ENCODE data around the gene PTPRN2. TPM values are rescaled to one million over a fixed set of nuclear protein-coding genes. Genes with fewer than 3 reads are reported as not detected.
A peak's percentile ranks its signal among the peaks of the same experiment; 100 is the strongest.

PTPRN2 gene
- polyA plus RNA-seq, 3 donors, result 6.8 to 7.9 (median 7.2) TPM

DNA sequence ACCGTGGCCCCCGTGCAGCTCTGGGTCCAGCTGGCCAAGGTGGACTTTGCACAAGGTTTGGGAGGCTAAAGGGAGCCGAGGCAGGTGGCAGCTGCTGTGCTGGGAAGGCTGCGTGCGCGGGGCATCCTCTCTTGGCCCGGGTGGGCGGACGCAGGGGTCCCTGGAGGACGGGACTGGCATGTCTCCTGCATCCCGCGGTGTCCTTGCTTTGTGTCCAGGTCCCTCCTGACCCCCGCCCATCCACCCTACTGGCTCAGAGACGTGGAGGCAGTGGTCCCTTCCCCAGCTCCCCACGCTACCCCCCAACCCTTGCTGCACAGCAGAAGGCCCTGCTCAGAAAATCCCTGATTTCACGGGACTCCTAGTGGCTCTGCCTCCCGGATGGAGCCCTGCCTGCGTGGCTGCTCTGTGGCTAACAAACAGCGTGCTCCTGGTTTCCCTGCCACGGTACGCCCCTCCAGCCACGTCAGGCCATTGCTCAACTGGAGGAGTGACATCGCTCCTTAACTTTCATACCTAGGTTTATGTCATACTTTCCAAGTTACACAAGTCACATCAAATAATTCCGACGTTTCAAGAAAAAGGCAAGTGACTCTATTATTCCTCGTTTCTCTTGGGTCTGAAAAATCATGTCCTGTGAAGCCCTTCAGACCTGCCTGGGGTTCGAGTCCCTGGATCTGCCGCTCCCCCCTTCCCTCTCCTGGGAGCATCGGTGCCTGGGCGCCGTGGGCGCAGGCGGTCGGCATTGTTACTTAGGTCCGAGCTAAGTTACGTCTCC, 829.0 kb downstream of the PTPRN2 start:
- DNase-seq (ENCODE audit: low read depth in 3 of 3, low spot score in 2 of 3), result no peak

DNA sequence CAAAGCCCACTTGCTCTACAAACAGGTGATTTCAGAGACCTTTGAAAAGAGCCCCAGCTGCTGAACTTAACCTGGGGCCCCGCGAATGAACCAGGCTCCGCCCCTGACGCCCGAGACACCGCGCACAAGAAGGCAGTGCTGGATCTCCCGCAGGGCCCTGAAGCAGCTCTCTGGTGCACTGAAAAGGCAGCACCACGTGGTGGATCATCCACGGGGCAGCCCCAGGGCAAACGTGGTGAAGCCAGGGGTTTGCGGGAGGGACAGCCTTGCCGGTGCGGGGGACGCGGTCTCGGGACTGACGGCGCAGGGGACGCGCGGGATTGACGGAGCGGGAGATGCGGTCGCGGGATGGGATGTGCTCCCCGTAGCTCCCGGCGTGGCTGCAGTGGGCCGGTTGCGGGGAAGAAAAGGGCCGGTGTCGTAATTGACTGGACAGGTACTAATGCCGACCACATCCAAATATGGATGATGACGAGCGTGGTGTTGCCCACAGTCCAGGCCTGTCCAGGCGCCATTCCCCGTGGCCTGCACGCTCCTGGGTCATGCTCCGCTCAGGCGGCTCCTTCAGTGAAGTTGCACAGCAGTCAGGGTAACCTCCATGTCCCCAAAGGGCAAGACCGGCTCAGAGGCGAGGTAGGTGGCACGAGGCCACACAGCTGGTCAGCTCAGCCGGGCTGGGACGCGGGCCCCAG, 829.7 kb downstream of the PTPRN2 start:
- DNase-seq (ENCODE audit: low read depth in 3 of 3, low spot score in 2 of 3), result no peak

GRCh38 chr7:157757211-157757610, 830.4 kb downstream of the PTPRN2 start:
- DNase-seq (ENCODE audit: low read depth in 3 of 3, low spot score in 2 of 3), result no peak

GRCh38 chr7:157755741-157756140, 831.9 kb downstream of the PTPRN2 start:
- no peak for DNase-seq (ENCODE audit: low read depth in 3 of 3, low spot score in 2 of 3)

DNA sequence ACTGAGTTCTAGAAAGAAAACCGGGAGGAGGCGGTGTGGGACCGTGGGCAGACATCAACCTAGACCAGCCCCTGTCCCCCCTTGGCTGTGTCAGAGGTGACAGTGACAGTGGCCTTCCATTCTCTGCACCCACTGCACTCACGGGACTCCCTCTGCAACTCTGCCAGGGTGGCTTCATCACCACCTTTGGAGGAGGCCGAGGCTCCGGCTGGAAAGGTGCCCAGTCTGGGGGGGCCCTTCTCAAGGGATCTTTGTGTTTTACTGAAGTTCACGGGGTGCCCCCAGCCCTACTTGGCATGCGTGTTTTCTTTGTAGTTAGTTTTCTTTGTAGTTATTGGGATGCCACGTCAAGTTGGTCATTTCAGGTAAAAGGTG, 833.2 kb downstream of the PTPRN2 start:
- no peak for DNase-seq (ENCODE audit: low read depth in 3 of 3, low spot score in 2 of 3)

DNA sequence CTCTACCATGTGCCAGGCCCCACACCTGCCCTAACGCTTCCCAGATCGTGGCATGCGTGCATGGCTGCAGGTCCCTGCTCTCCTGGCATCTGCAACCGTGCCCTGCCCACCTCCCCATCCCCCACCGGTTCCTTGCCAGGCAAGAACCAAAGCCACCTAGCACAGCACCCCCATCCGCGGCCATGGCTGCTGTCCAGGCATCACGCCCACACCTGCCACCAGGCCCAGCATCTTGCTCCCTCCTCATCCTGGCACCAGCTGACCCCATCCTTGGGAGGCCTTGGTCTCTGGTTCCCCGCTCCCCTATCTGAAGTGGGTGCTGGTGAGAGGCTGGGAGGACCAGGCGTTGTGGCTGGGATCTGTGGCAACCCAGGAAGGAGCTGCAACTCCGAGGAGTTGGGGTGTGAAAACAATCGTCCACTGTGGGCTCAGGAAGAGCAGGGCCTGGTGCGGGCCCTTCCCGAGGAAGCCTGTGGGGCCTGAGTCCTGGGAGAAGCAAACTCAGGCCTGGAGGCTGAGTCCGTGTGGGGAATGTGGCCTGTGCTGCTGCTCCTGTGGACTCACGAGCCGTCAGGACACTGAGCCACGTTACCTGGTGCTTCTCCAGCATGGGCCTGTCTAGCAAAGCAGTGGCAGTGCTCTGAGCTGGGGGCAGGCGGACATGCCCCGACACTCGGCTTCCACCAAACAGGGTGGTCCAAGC, 833.8 kb downstream of the PTPRN2 start:
- DNase-seq (ENCODE audit: low read depth in 3 of 3, low spot score in 2 of 3), result no peak

GRCh38 chr7:157752832-157753291, 834.8 kb downstream of the PTPRN2 start:
- DNase-seq (ENCODE audit: low read depth in 3 of 3, low spot score in 2 of 3), result no peak

DNA sequence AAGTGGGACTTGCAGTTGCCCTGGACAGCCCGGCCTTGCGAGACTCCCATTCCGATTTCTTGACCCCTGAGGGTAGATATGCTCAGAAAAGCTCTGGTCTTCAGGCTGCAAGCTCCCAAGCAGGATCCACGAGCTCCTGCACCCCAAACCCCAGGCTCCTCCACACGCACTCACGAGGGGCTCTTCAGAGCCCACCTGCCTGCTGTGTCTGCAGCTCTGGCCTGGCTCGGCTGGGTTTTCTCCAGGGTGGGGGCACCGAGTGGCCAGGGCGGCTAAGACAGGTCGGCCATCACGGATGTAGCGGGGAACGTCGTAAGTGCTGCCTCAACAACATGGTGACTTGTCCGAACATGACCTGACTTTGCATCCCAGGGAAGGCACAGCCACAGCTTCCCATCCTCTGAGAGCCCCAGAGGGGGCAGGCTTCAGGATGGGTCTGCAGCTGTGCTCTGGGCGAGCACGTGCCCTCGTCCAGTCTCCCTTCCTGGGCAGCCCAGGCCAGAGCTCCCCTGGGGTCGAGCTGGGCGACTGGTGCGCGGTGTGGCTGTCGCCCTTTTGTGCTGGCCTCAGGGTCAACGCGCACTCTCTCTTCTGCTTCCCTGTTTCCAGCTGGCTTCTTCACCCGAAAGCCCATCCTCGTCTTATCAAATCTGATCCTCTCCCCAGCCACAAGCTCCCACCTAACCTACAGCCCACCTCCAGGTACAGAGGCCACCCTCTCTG, 835.5 kb downstream of the PTPRN2 start:
- DNase-seq (ENCODE audit: low read depth in 3 of 3, low spot score in 2 of 3), result no peak

DNA sequence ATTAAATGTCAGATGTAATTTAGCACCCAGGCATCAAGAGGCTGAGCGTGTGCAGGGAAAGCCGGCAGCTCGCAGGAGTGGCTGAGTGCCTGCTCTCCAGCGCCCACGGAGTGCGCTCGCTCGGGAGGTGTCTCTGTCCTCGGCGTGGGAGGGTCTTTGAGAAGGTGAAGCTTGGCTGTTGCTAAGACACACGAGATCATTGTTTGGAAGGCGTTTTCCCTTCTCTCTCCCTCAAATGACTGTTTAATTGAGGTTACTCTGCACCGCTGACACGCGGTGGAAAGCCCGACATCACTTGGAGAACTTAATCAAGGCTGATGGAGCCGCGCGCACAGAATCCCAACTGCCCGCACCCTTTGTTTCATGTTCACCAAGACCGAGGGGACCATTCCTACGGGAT, 836.2 kb downstream of the PTPRN2 start:
- no peak for DNase-seq (ENCODE audit: low read depth in 3 of 3, low spot score in 2 of 3)

DNA sequence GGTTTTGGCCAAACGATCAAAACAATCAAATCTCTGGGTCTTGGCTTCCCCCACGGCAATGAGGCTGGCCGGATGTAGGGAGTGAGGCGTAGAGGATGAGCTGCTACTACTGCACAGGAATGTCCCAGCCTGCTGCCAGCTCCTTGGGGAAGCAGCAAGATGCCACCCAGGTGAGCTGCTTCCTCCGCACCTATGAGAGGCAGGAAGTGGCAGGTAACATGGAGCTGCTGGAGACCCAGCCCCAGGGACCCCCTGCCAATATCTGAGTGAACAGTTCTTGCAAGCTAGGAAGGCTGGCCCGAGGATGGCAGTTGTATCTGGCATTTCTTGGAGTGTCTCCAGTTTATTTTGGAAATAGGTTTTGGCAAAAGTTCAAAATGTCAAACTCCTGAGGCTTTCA, 837.3 kb downstream of the PTPRN2 start:
- DNase-seq (ENCODE audit: low read depth in 3 of 3, low spot score in 2 of 3), result no peak

GRCh38 chr7:157745721-157746709, 841.6 kb downstream of the PTPRN2 start:
- no peak for DNase-seq (ENCODE audit: low read depth in 3 of 3, low spot score in 2 of 3)

DNA sequence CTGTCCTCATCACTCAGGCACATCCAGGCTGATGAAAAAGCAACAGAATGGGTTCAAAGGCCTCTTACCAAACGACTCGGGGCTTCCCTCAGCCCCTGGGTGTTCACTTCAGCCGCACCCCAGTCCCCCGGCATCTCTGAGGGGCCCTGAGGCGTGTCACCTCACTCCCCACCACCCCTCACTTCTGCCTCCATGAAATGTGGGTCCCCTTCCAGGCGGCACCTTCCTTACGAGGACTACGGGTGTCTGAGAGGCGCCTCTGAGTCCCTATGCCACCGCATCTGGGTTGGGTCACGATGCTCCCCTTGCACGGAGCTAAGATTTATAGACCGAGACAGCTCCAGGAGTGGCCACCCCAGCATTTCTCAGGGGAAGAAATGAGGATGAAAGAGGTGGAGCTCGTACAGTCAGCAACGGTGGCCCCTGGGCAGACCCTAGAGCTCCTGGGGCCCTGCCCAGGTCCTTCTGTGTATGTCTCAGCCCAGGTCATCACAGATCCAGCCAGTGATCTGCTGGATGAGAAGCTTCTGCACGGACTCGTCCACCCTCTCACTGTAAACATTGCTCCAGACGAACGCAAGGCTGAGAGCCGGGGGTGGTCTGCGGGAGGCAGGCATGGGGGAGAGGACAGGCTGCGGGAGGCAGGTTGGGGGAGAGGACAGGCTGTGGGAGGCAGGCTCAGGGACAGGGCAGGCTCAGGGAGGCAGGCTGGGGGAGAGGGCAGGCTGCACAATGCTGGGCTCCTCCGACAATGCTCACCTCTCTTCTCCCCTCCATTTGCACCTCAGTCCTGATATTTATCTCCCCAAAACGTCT, 842.6 kb downstream of the PTPRN2 start:
- DNase-seq (ENCODE audit: low read depth in 3 of 3, low spot score in 2 of 3), result no peak

DNA sequence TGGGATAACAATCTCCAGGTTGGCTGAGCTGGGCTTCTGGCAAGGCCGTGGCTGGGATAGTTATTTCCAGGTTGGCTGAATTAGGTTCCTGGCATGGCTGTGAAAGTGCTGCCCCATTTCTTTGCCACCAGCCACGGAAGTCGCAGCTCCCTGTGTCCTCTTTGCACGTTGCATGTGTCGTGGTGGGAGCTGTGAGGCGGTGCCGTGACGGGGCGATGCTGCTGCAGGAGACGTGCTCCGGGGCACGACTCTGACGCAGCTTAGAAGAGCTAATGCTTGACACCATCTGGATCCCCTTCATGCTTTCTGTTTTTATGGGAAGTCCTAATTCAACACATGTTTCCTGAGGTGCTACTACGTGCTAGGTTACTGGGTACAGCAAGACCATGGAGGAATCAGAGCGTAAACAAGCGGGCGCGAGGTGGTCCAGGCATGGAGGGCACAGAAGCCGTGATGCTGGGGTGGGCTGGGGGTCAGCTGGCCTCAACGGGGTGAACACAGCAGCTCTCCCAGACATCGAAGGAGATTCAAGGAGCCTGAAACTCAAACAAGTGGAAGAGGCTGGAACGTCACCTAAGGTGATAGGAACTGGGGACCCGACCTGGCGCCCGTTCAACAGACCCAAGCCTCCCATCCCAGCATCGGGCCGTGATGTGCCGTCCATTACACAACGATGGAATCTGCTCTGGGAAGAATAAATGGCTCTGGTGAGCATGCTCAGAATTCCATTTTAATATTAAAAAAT, 843.7 kb downstream of the PTPRN2 start:
- no peak for DNase-seq (ENCODE audit: low read depth in 3 of 3, low spot score in 2 of 3)

DNA sequence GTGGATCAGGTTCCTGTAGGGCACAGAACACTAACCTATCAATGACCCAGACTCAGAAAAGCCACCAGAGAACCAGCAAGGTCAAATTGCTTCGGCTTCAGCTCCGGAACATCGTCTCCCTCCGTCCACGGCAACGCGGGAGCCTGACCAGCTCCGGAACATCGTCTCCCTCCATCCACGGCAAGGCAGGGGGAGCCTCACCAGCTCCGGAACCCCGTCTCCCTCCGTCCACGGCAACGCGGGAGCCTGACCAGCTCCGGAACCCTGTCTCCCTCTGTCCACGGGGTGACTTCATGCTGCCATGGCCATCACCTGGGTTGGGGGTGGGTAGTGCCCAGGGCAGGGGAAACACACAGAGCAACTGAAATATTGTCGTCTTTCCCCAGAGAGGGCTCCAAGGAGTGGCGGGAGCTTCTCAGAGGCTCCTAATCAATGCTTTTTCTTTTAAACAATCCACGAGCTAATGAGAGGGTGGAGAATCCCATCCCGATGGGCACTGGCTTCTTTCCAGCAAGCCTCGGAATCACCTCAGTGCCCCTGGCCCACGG, 847.3 kb downstream of the PTPRN2 start:
- DNase-seq (ENCODE audit: low read depth in 3 of 3, low spot score in 2 of 3), result no peak

GRCh38 chr7:157739650-157740049, 848.0 kb downstream of the PTPRN2 start:
- DNase-seq (ENCODE audit: low read depth in 3 of 3, low spot score in 2 of 3), result no peak

- DNase-seq (ENCODE audit: low read depth in 3 of 3, low spot score in 2 of 3), result no peak
Measured at GRCh38 chr7:157739031-157739430, 848.6 kb downstream of the PTPRN2 start.

GRCh38 chr7:157738066-157738460, 849.6 kb downstream of the PTPRN2 start:
- peak in 1 of 3 donors; percentile 43 for DNase-seq (ENCODE audit: low read depth in 3 of 3, low spot score in 2 of 3)

Measured in right renal cortex interstitium (tissue), 3 donors.